ENCODE data around the gene GCNT3. TPM values are rescaled to one million over a fixed set of nuclear protein-coding genes. Genes with fewer than 3 reads are reported as not detected.
"Not testable (repeated sequence)": the region's sequence is repeated elsewhere in the genome, so short reads cannot be mapped to it uniquely, and the experiment has no call there.

The GCNT3 gene
- total RNA-seq, 1 experiment from 2014 or later, result not detected

GRCh38 chr15:59645812-59646211, 34.2 kb downstream of the GCNT3 start:
- H3K36me3 ChIP-seq (replicated peaks; ENCODE audit: control insufficient read depth, insufficient read depth, low read length); DNase-seq; H3K27me3 ChIP-seq (ENCODE audit: control insufficient read depth, insufficient read depth, low read length); H3K4me3 ChIP-seq (ENCODE audit: insufficient read depth, low read depth, low read length): not testable (repeated sequence)

GRCh38 chr15:59646277-59646676, 34.7 kb downstream of the GCNT3 start:
- H3K36me3 ChIP-seq (replicated peaks; ENCODE audit: control insufficient read depth, insufficient read depth, low read length), result peaks cover 4% of the 10 kb centered on the region; the same call in 1 of the 2 replicates
- no peak overlapping the region for H3K4me3 ChIP-seq (ENCODE audit: insufficient read depth, low read depth, low read length)
- no peaks in the 10 kb centered on the region for H3K27me3 ChIP-seq (ENCODE audit: control insufficient read depth, insufficient read depth, low read length)
- DNase-seq, result no peak

- DNase-seq, result no peak
- Histone ChIP-seq H3K27me3 (ENCODE audit: control insufficient read depth, insufficient read depth, low read length) (no peaks in the 10 kb centered on the region), H3K36me3 (replicated peaks; ENCODE audit: control insufficient read depth, insufficient read depth, low read length) (peaks cover 6% of the 10 kb centered on the region; the same call in 1 of the 2 replicates)
These were observed 35.5 kb downstream of the GCNT3 start for GRCh38 chr15:59647085-59647484.

GRCh38 chr15:59649603-59650002, 38.0 kb downstream of the GCNT3 start:
- Histone ChIP-seq H3K4me3 (ENCODE audit: insufficient read depth, low read depth, low read length) (no peak overlapping the region), H3K36me3 (replicated peaks; ENCODE audit: control insufficient read depth, insufficient read depth, low read length) (peaks cover 4% of the 10 kb centered on the region; the same call in 1 of the 2 replicates), H3K27me3 (ENCODE audit: control insufficient read depth, insufficient read depth, low read length) (no peaks in the 10 kb centered on the region)
- DNase-seq, result no peak

More at GRCh38 chr15:59647085-59647484, 35.5 kb downstream of the GCNT3 start:
- H3K4me3 ChIP-seq (ENCODE audit: insufficient read depth, low read depth, low read length), result no peak overlapping the region

GRCh38 chr15:59654046-59654445, 42.5 kb downstream of the GCNT3 start:
- no peaks in the 10 kb centered on the region for H3K27me3 ChIP-seq (ENCODE audit: control insufficient read depth, insufficient read depth, low read length)
- H3K36me3 ChIP-seq (replicated peaks; ENCODE audit: control insufficient read depth, insufficient read depth, low read length), result peaks cover 2% of the 10 kb centered on the region; the same call in 1 of the 2 replicates
- H3K4me3 ChIP-seq (ENCODE audit: insufficient read depth, low read depth, low read length), result no peak overlapping the region
- DNase-seq, result no peak

GRCh38 chr15:59656897-59657634, 45.5 kb downstream of the GCNT3 start, which contains the start of gene GTF2A2:
Gene GTF2A2 (minus strand): TSS chr15:59657515. CDS start chr15:59652277, 5,238 bp downstream.
- DNase-seq, result peak; percentile 96
- Histone ChIP-seq H3K4me3 (ENCODE audit: insufficient read depth, low read depth, low read length) (peak within 1 kb of the TSS; percentile 79), H3K27me3 (ENCODE audit: control insufficient read depth, insufficient read depth, low read length) (no peaks in the 10 kb centered on the region), H3K36me3 (replicated peaks; ENCODE audit: control insufficient read depth, insufficient read depth, low read length) (no peaks in the 10 kb centered on the region)

- H3K4me3 ChIP-seq (ENCODE audit: insufficient read depth, low read depth, low read length), result no peak overlapping the region
- no peak for DNase-seq
- H3K27me3 ChIP-seq (ENCODE audit: control insufficient read depth, insufficient read depth, low read length), result no peaks in the 10 kb centered on the region
- 0 out of 2 replicates have a peak, but pooled peaks cover 2% of the 10 kb centered on the region for H3K36me3 ChIP-seq (replicated peaks; ENCODE audit: control insufficient read depth, insufficient read depth, low read length)
These were observed 46.1 kb downstream of the GCNT3 start for GRCh38 chr15:59657635-59658125.

GRCh38 chr15:59659366-59659765, 47.8 kb downstream of the GCNT3 start:
- Histone ChIP-seq H3K27me3 (ENCODE audit: control insufficient read depth, insufficient read depth, low read length) (no peaks in the 10 kb centered on the region), H3K4me3 (ENCODE audit: insufficient read depth, low read depth, low read length) (no peak overlapping the region), H3K36me3 (replicated peaks; ENCODE audit: control insufficient read depth, insufficient read depth, low read length) (peaks cover 5% of the 10 kb centered on the region)
- DNase-seq, result no peak

- DNase-seq, result no peak
- peaks cover 5% of the 10 kb centered on the region for H3K36me3 ChIP-seq (replicated peaks; ENCODE audit: control insufficient read depth, insufficient read depth, low read length)
- no peak overlapping the region for H3K4me3 ChIP-seq (ENCODE audit: insufficient read depth, low read depth, low read length)
- H3K27me3 ChIP-seq (ENCODE audit: control insufficient read depth, insufficient read depth, low read length), result no peaks in the 10 kb centered on the region
These were observed 50.7 kb downstream of the GCNT3 start for GRCh38 chr15:59662260-59662659.

GRCh38 chr15:59668556-59668955, 57.0 kb downstream of the GCNT3 start:
- peaks cover 17% of the 10 kb centered on the region for H3K36me3 ChIP-seq (replicated peaks; ENCODE audit: control insufficient read depth, insufficient read depth, low read length)

More at GRCh38 chr15:59668556-59668955, 57.0 kb downstream of the GCNT3 start:
- H3K27me3 ChIP-seq (ENCODE audit: control insufficient read depth, insufficient read depth, low read length), result no peaks in the 10 kb centered on the region
- no peak overlapping the region for H3K4me3 ChIP-seq (ENCODE audit: insufficient read depth, low read depth, low read length)
- no peak for DNase-seq

Other genes with a start within 250 kb of the GCNT3 start
- 34.0 and 46.4 TPM in 2 replicates for gene MYO1E, start 238.9 kb upstream of the GCNT3 start, total RNA-seq (2014; rRNA removed; shearing (Covaris generic))
- gene FAM81A, start 173.6 kb upstream of the GCNT3 start, total RNA-seq (2014; rRNA removed; shearing (Covaris generic)), result 0.07 and 0.21 TPM in 2 replicates
- 36.4 and 63.4 TPM in 2 replicates for gene GTF2A2, start 45.7 kb downstream of the GCNT3 start, total RNA-seq (2014; rRNA removed; shearing (Covaris generic))
- gene BNIP2, start 77.5 kb downstream of the GCNT3 start, total RNA-seq (2014; rRNA removed; shearing (Covaris generic)), result 28.9 and 30.6 TPM in 2 replicates

Data from H7 (cell line).